MM.1S (cell line): ENCODE measurements around the gene OR52I2.

Experiments used
- EZH2 ChIP-seq: fragments of 300-600 bp; sonication (generic); optimal IDR thresholded peaks from 2 replicates; pipeline ENCODE3; 2017; ENCODE audit warnings: low read depth, mild to moderate bottlenecking, antibody characterized with exemption, low read length, mixed read lengths
- EZH2phosphoT487 ChIP-seq: fragments of 300-600 bp; sonication (generic); IDR thresholded peaks from 2 replicates; pipeline ENCODE4 v1.6.1; 2018; ENCODE audit warnings: antibody characterized with exemption, low read length
- TF ChIP-seq, protein P1 (sequence below): fragments of 300-600 bp; sonication (generic); IDR thresholded peaks from 2 replicates; pipeline ENCODE4 v1.5.1; 2016; ENCODE audit warnings: antibody characterized with exemption, low read length, mixed read lengths

DNA sequence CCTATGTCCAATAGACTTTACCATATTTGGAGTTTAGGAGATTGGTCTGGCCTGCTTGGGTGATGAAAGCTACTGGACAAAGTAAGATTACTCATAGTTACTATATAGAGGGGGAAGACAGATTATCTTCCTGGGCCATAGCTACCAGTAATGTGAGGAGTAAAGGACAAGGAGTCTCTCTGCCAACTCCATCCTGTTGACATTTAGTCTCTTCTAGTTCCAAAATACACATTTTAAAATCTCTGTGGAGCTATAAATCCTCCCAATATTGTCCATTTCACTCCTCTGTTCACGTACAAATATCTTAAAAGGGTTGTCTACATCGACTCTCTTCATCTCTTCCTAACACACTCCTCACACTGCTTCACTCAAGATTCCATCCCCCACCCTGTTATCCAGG is 54.6 kb downstream of the OR52I2 start:
- TF ChIP-seq, protein P1, sequence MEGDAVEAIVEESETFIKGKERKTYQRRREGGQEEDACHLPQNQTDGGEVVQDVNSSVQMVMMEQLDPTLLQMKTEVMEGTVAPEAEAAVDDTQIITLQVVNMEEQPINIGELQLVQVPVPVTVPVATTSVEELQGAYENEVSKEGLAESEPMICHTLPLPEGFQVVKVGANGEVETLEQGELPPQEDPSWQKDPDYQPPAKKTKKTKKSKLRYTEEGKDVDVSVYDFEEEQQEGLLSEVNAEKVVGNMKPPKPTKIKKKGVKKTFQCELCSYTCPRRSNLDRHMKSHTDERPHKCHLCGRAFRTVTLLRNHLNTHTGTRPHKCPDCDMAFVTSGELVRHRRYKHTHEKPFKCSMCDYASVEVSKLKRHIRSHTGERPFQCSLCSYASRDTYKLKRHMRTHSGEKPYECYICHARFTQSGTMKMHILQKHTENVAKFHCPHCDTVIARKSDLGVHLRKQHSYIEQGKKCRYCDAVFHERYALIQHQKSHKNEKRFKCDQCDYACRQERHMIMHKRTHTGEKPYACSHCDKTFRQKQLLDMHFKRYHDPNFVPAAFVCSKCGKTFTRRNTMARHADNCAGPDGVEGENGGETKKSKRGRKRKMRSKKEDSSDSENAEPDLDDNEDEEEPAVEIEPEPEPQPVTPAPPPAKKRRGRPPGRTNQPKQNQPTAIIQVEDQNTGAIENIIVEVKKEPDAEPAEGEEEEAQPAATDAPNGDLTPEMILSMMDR = no peak
- no peak for TF ChIP-seq EZH2
- no peak for TF ChIP-seq EZH2phosphoT487
